GM21423 (cell line): ENCODE results near the gene SAMM50.

Experiments used
- ATAC-seq: cut with Tn5 transposase; IDR thresholded peaks from one replicate; pipeline ENCODE4 v1.9.1; 2021; ENCODE audit warnings: mild to moderate bottlenecking, moderate library complexity; ENCODE audit not compliant: unreplicated experiment

Gene SAMM50

GRCh38 chr22:43976861-43977795, 21.9 kb downstream of the SAMM50 start:
- ATAC-seq = no peak

- ATAC-seq = no peak
Observed at GRCh38 chr22:43978558-43978957, 23.3 kb downstream of the SAMM50 start.

DNA sequence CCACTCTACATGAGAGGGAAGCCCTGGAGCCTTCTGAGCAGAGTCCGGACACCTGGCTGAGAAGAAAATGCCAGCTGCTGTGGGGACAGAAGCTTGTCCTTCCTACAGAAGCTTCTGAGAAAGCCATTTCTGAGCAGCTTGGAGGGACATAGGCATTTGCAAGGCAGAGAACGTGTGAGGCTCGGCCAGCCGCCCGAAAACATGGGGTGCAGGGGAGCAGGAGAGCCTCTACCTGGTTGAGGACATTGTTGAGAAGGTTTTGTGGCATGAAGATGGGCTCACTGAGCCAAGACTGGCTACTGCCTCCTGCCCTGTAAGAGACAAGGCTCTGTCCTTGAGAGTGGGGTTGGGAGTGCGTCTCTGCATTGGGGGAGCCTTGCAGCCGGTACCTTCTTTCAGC, 25.3 kb downstream of the SAMM50 start:
- no peak for ATAC-seq

GRCh38 chr22:43980996-43981395, 25.8 kb downstream of the SAMM50 start:
- no peak for ATAC-seq

- ATAC-seq = no peak
Observed at GRCh38 chr22:43983808-43984207, 28.6 kb downstream of the SAMM50 start.

- no peak for ATAC-seq
Observed at GRCh38 chr22:43985532-43985931, 30.3 kb downstream of the SAMM50 start.

DNA sequence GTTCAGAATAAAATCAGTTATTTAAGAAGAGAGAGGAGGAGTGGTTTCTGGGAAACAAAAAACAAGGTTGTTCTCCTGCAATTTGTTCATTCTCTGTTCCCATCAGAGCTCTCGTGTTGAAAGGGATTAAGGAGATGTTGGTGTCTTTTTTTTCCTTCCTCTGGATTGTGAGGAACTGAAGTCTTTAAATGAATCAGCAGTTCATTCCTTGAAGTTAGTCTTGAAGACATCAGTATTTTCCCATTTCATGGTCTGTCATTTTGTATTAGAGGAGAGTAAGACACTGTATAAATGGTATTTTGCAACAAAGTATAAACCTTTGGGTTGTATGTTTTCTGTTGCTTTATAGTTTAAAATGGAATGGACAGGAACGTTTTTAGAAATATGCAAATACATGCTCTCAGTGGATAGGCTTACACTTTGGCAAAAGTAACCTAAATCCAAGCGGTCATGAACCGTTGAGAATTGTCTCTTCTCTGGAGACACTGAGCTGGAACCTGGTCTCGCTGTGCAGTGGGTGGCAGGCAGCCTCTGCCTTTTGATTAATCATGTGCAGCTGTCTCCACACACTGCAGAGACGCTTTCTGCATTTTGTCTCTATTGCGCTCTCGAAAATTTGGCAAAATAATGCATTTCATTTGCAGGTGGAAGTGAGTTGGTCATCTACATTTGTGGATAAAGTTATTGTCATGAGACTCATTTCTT, 33.0 kb downstream of the SAMM50 start:
- ATAC-seq = no peak

DNA sequence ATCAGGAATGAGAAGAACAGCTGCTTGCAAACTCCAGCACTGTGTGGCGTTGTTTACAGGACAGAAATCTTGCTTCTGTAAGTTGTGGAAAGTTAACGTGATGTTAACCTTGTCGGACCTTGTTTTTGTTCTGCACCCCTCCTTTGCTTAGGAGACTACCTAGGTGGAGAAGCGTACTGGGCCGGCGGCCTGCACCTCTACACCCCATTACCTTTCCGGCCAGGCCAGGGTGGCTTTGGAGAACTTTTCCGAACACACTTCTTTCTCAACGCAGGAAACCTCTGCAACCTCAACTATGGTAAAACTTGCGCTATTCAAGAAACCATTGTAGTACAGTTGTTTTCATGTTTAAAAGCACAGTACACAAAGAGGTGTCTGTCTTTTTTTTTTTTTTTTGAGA, 33.7 kb downstream of the SAMM50 start:
- no peak for ATAC-seq

DNA sequence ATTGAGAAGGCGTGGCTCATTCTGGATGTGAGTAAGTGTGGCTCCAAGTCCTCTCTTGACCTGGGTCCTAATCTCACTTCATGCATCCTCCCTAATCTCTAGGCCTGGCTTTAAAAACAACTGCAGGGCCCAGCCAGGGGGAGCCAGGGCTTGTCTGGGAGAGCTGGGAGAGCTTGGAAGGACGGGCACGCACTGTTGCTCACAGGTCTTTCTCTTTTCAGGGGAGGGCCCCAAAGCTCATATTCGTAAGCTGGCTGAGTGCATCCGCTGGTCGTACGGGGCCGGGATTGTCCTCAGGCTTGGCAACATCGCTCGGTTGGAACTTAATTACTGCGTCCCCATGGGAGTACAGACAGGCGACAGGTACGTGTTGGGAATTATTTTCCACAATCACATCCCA, 34.8 kb downstream of the SAMM50 start:
- ATAC-seq = no peak

DNA sequence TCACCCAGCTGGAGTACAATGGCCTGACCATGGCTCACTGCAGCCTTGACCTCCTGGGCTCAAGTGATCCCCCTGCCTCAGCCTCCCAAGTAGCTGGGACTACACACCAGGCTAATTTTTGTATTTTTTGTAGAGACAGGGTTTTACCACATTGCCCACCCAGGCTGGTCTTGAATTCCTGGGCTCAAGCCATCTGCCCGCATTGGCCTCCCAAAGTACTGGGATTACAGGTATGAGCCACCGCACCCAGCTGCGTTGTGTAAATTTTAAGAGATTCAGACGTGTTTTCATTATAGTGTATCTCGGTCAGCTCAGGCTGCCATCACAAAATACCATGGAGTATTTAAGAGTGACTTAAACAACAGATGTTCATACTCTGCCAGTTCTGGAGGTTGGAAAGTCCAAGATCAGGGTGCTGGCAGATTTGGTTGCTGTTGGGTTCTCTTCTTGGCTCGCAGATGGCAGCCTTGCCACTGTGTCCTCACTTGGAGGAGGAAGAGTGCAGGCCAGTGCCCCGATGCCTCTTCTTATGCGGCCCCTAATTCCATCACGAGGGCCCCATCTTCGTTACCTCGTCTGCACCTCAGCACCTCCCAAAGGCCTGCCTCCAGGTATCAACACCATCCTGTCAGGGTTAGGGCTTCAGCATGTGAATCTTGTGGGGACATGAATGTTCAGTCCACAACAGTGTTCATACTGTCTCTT, 36.2 kb downstream of the SAMM50 start:
- no peak for ATAC-seq

DNA sequence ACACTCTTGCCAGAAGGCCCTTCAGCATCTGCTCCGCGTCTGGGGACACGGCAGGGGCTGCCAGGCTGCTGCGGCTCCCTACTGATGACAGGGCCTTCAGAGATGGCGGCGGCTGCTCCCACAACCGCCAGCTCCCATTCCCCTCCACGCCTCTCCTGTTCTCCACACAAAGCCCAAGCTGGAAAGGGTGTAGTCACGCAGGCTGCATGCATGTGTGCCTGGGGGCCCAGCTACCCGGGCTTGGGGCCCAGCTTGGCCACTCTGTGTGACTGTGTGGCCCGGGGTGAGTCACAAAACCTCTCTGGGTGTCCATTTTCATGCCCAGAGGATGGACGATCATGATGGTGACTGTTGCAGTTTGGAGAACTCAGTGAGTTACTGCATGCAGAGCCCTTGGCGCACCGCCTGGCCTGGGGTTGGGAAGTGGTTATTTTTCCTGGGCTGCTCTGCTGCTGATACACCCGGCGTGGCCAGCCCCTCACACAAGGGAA, 37.1 kb downstream of the SAMM50 start:
- no peak for ATAC-seq

DNA sequence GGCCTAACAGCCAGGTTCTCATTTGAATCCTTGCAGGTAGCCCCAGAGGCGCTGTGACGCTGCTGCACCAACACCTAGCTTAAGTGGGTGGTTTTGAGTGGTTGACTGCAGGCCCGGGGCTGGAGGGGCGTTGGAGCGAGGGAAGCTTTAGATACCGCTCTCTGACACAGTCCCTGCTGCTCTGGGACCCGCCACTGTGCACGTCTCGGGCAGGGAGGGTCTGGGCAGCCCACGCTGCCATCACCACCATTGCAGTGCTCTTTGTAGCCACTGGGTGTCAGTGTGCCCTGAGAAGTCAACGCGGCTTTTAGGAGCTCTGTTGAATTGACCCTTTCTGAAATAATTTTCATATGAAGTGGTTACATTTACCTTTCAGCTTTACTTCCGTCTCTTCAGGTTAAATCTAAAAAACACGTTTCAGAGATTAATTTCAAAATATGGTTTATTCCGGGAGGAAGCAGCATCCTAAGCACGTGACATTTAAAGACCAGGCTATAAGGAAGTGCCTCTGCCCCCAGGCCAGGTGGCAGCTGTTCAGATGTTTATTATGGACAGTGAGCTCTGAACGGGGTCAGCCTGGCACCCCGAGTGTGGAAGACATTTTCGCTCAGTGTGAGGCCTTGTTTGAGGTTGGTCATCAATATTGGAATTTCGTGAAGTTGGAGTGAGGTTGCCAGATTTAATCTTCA, 38.0 kb downstream of the SAMM50 start:
- no peak for ATAC-seq

DNA sequence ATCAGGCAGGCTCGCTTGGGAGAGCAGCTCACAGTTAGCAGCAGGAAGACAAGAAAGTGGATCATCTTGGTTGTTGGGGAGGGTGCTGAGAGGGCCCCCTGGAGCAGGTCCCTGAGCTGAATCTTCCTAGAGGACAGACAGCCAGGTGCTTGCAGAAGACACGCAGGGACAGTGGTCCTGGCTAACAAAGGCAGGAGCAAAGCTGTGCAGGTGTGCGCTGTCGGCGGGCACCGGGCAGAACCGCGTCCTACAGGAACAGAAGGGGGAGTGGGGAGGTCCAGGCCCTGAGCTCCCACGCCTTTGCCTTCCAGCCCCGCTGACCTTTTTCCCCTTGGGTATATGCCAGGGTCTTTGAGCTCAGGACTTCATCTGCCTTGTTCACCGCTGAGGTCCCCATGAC, 38.8 kb downstream of the SAMM50 start:
- ATAC-seq = no peak

GRCh38 chr22:43994416-43994815, 39.2 kb downstream of the SAMM50 start:
- ATAC-seq = no peak

- no peak for ATAC-seq
Observed at GRCh38 chr22:43995057-43995685, 39.9 kb downstream of the SAMM50 start.

- no peak for ATAC-seq
Observed at GRCh38 chr22:43995798-43996169, 40.5 kb downstream of the SAMM50 start.

GRCh38 chr22:43996170-43996980, 41.1 kb downstream of the SAMM50 start:
- ATAC-seq = no peak

DNA sequence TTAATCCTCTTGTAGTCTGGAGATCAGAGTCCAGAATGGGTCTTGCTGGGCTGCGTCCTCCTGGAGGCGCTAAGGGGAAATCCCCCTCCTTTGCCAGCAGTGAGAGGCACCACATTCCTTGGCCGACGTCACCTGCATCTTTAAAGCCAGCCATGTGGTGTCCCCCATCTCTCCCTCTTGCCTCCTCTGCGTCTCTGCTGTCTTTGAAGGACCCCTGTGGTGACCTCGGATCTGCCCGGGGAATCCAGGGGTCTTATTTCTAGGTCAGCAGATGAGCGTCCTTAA, 41.7 kb downstream of the SAMM50 start:
- no peak for ATAC-seq

GRCh38 chr22:43998679-43999264, 43.5 kb downstream of the SAMM50 start:
- no peak for ATAC-seq
